Measurements from ENCODE around the gene ARHGAP22. TPM values are rescaled to one million over a fixed set of nuclear protein-coding genes. Genes with fewer than 3 reads are reported as not detected.

Gene ARHGAP22
- polyA plus RNA-seq, 4 donors, result 1.4 to 3.3 (median 1.9) TPM

DNA sequence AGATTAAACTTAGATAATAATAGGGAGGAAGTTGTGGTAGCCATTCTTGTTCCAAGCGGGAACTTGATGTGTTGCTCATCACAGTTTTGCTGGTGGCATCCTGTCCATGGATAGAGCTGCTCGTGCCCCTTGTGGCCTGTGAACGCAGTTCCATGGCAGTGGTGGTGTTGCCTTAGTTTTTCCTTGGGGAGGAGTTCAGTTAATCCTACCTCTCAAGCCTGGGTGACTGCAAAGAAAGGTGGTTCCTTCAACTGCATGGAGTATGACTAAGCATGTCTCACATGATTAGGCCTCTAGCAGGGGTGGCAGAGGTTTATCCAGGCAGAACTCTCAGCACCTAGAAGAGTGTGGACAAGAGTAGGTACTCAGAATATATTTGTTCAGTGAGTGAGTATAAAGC is 198.7 kb downstream of the ARHGAP22 start:
- no peak for DNase-seq (ENCODE audit: low read depth in 4 of 4, low spot score in 2 of 4)

DNA sequence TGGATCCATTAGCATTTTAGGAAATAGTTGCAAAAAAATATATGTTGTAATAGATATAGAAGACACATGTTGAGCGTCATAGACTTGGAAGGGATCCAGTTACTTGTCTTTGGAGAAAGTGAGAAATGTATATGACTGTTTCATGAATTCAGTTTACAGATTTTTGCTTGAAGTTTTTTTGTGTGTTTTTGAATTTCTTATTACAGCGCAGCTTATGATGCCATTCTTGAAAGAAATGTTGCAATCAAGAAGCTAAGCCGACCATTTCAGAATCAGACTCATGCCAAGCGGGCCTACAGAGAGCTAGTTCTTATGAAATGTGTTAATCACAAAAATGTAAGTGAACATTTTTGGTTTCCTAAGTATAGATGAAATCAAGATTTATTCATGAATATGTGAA is 200.2 kb downstream of the ARHGAP22 start:
- DNase-seq (ENCODE audit: low read depth in 4 of 4, low spot score in 2 of 4), result no peak

DNA sequence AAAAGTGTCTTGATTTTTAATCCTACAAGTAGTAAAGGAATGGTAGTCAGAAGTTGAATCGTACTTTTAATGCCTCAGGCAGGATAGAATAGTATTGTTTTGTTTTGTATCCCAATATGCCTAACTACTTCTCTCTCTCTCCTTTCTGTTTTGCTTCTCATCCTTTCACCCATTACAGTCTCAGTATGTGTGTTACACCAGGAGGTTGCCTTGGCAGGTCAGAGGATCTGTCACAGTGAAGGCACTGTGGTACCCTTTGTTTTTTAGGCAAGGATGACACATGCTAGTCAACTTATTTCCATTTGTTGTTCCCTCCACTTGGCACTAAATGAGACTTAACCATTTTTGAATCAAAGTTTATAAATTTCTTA is 204.0 kb downstream of the ARHGAP22 start:
- no peak for DNase-seq (ENCODE audit: low read depth in 4 of 4, low spot score in 2 of 4)

DNA sequence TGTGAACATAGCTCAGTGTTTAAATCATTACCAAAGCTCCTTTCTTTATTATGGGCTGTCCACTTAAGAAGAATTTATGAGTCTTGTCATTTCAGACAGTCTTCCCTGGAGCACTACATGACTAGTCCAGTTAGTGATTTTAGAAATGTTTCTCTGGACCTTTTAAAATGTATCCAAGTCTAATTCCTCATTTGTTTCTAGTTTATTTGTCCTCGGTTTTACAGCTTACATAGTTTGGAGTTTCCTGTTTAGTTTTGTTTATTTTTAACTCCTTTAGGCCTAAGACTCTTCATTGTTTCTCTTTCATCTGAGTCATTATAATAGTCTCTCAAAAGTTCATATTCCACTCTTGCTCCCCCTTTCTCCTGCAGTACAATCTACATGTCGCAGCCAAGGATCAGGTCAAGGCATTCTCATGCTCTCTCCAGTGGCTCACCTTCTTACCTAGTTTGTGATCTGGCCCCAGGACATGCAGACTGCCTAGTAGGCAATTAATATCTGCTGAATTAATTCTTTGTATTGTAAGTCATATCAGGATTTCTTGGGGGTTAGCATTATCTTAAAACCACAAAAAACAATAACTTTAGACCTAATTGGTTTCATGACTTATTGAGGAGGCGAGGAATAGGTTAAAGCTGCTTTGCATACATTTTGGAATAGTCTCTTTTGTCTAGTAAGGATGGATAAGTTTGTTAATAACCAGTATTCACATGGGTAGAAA is 204.6 kb downstream of the ARHGAP22 start:
- DNase-seq (ENCODE audit: low read depth in 4 of 4, low spot score in 2 of 4), result no peak

DNA sequence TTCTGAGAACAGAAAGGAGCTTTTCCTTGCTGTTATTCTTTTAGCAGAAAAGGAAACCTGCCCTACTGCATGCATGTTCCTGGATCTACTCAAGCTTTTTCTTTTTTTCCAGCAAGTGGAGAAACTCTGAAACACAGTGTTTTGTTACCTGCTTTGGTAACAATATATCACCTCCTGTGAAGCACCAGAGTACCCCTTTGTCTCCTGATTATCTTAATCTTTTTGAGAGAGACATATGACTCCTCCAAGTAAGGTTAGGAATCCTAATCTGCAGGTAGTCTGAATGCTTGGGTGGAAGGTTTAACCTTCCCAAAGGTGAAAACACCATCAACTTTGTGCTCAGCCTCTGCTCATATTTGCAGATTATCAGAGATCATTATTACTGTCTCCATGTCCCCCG is 205.3 kb downstream of the ARHGAP22 start:
- DNase-seq (ENCODE audit: low read depth in 4 of 4, low spot score in 2 of 4), result no peak

DNA sequence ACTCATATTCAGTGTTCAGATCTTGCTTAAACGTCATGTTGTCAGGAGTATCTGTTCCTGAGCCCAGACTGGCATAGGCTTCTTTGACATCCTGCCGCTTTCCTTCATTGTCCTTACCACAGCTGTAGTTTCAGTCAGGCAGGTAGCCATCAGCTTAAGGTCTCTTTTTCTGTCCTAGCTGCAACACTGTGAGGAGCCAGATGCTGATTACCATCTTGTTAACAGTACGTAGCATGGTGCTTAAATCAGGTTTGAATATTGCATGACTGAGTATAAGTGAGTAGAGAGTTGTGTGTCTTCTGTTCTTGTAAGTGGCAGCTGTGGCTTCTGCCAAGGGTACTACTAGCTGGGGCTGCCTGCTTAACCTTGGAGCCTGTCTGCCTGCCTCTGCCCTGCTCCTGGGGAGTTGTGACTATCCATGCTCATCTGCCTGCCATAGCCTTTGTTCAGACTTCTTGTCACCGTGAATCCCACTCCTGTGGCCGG is 205.8 kb downstream of the ARHGAP22 start:
- DNase-seq (ENCODE audit: low read depth in 4 of 4, low spot score in 2 of 4), result no peak

DNA sequence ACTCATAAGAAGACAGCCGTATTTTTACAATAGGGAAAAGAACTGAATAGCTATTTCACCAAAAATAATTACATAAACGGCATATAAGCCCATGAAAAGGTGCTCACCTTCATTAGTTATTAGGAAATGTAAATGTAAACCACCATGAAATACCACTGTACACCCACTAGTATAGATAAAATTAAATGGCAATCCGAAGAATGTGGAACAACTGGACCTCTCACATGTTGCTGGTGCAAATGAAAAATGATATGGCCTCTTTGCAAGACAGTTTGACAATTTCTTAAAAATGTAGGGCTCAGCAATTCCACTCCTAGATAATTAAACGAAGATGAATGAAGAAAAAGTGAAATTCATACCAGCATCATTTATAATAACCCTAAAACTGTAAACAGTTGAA is 206.6 kb downstream of the ARHGAP22 start:
- DNase-seq (ENCODE audit: low read depth in 4 of 4, low spot score in 2 of 4), result no peak

Other genes with a start within 250 kb of the ARHGAP22 start
- gene WDFY4, start 79.8 kb upstream of the ARHGAP22 start, polyA plus RNA-seq (ENCODE audit: insufficient read length in 4 of 4), result 1 to 10 TPM; 1.5 to 3.0 (median 2.0) TPM